Stomach smooth muscle (tissue), 2 donors: ENCODE data around the gene PTPN23.

Experiments used
- H3K27ac ChIP-seq: one replicate; pipeline ENCODE4 v1.7.0; 2013; ENCODE audit warnings: mild to moderate bottlenecking, low read length, inconsistent platforms
- H3K27me3 ChIP-seq, 2 donors: one replicate each; pipeline ENCODE4 v1.7.0; 2013; ENCODE audit warnings: low read length in 2 of 2; ENCODE audit not compliant: insufficient read depth in 2 of 2, control insufficient read depth in 1 of 2
- H3K36me3 ChIP-seq, 2 donors: one replicate each; pipeline ENCODE4 v1.7.0; 2013; ENCODE audit warnings: low read length in 2 of 2; ENCODE audit not compliant: control insufficient read depth in 2 of 2, insufficient read depth in 2 of 2
- H3K4me1 ChIP-seq: one replicate; pipeline ENCODE4 v1.7.0; 2013; ENCODE audit warnings: low read length; ENCODE audit not compliant: control insufficient read depth, insufficient read depth
- H3K4me3 ChIP-seq, 2 donors: one replicate each; pipeline ENCODE4 v1.7.0; 2013; ENCODE audit warnings: low read length in 2 of 2
- H3K9ac ChIP-seq, 2 donors: one replicate each; pipeline ENCODE4 v1.7.0; 2013; ENCODE audit warnings: low read length in 2 of 2, mild to moderate bottlenecking in 1 of 2
- H3K9me3 ChIP-seq, 2 donors: one replicate each; pipeline ENCODE4 v1.7.0; 2013; ENCODE audit warnings: low read length in 2 of 2; ENCODE audit not compliant: control insufficient read depth in 2 of 2
- donor health status: healthy.
- donor health status: Pancreatic carcinoma.

Gene PTPN23

DNA sequence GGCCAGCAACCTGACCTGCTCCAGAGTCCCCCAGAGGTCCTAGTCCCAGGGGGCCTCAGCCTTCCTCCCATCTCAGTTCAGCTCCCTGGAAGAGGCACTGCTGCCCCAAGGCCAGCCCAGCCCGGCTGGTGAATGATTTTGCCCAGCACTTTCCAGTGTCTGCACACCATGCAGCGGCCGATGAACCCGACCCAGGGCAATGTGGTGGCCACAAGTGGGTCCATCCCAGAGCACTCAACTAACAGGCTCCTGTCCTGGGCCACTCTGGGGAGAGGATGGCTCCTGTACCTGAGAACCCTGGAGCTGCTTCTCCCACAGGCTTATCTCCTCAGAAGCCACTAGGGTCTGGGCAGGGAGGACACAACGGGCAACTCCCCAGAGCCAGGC lies 39.2 kb downstream of the PTPN23 start:
- no peak overlapping the region for H3K9ac ChIP-seq
- H3K27ac ChIP-seq: no peak overlapping the region
- no peaks in the 10 kb centered on the region for H3K27me3 ChIP-seq
- H3K9me3 ChIP-seq: no peaks in the 10 kb centered on the region
- no peak overlapping the region for H3K4me3 ChIP-seq
- peaks cover 32% of the 10 kb centered on the region in 2 donors for H3K36me3 ChIP-seq
- H3K4me1 ChIP-seq: peaks cover 12% of the 10 kb centered on the region

DNA sequence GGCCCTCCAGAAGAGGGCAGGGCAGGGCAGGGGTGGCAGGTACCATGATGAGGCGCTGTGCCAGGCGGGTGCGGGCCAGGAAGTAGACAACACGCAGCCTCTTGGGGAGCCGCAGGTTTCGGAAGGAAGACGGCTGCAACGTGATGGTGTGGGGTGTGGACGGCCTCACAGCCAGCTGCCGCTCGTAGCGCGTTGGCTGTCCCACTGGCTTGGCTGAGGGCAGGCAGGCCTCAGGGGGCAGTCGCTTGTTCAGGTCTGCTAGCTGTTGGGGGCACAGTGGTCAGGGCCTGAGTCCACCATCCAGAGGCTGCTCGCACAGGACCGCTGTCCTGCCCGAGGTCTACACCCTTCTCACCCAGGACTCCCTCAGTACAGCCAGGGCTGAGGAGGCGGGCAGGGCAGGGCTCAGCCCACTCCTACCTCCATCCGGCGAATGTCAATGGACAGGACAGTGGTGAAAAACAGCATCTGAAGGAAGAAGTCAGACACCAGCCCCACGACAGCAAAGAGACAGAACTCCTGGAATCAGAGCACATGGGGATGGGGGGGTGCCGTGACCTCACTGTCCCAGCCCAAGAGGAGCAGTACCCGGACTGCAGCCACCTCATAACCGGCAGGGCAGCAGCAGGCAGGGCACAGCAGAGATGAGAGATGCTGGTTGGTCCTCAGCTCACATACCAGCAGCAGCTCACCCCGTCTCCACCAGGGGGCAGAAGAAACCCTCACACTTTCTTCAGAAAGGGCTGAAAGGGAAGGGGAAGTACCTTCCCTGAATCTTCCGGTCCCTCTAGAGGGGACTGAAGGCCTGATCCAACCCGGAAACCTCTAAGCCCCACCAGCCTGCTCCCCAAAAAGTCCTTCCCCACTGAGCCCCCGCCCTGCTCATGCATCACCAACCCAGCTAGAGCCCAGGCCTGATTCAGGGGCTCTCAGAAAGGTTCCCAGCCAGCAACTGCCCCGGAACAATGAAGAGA lies 40.0 kb downstream of the PTPN23 start:
- peaks cover 12% of the 10 kb centered on the region for H3K4me1 ChIP-seq
- H3K9me3 ChIP-seq: no peaks in the 10 kb centered on the region
- no peaks in the 10 kb centered on the region for H3K27me3 ChIP-seq
- peak overlapping the region; percentile 4 to 72 for H3K9ac ChIP-seq
- H3K4me3 ChIP-seq: peak overlapping the region in 1 of 2 donors; percentile 44
- peaks cover 28 to 33% of the 10 kb centered on the region in 2 donors for H3K36me3 ChIP-seq
- peak overlapping the region; percentile 62 for H3K27ac ChIP-seq

DNA sequence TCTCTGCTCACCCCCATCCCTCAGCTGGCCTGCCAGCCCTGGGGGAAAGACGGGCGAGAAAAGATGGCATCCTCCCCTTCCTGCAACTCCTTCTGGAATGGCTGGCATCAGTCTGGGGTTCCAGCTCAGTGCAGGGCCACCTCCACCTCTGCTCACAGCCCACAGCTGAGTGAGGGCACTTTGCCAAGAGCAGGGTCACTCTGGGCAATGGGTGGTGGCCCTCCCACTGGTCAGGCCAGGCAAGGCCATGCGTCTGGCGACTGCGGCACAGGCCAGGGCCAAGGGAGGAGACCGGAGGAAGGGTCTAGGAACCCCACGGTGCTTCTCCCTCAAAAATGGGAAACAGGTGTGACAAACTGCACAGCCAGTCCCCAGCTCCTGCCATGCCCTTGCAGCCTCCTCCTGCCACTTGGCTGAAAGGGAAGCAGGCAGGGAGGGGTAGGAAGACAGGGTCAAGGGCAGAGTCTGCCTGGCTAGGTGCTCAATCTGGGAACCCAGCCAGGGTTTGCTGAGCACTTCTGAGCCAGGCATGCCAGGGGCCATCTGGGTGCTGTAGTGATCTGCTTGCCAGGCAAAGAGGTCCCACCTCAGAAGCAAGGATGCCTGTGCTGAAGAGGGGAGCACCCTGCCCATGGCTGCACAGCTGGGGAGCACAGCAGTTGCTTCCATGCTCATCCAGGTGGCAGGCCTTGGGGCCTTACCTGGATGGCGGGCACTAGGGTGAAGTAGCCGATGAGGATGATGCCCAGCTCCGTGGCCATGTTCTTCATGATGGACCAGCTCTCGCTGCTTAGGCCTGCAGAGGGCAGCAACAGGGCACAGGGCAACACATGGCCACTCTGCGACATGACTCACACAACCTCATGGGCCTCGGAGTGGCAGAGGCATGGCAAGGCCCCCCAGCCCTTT lies 41.2 kb downstream of the PTPN23 start:
- peak overlapping the region; percentile 4 to 72 for H3K9ac ChIP-seq
- no peaks in the 10 kb centered on the region for H3K27me3 ChIP-seq
- H3K36me3 ChIP-seq: peaks cover 25 to 30% of the 10 kb centered on the region in 2 donors
- H3K27ac ChIP-seq: peak overlapping the region; percentile 62
- H3K9me3 ChIP-seq: no peaks in the 10 kb centered on the region
- H3K4me1 ChIP-seq: peaks cover 12% of the 10 kb centered on the region
- H3K4me3 ChIP-seq: peak overlapping the region in 1 of 2 donors; percentile 40

DNA sequence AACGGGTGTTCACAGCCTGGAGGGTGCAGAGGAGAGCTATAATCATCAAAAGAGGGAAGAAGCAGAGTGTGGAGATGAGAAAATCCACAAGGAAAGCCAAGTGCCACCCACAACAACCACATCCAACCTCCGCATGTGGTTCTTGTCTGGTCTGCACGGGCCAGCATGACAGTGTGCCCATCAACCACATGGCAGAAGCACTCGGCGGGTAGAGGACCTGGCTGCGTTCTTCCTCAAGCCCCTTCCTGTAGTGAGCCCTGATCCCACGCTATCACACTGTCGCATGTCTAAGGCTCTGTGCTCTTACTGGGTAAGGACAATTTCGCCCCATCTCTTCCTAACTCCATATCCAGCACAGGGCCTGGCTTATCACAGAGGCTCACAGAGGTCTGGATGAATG lies 41.9 kb downstream of the PTPN23 start:
- Histone ChIP-seq H3K4me1 (peaks cover 12% of the 10 kb centered on the region), H3K9me3 (no peaks in the 10 kb centered on the region), H3K27ac (no peak overlapping the region), H3K4me3 (no peak overlapping the region), H3K36me3 (peaks cover 28 to 35% of the 10 kb centered on the region in 2 donors), H3K27me3 (no peaks in the 10 kb centered on the region), H3K9ac (no peak overlapping the region)

DNA sequence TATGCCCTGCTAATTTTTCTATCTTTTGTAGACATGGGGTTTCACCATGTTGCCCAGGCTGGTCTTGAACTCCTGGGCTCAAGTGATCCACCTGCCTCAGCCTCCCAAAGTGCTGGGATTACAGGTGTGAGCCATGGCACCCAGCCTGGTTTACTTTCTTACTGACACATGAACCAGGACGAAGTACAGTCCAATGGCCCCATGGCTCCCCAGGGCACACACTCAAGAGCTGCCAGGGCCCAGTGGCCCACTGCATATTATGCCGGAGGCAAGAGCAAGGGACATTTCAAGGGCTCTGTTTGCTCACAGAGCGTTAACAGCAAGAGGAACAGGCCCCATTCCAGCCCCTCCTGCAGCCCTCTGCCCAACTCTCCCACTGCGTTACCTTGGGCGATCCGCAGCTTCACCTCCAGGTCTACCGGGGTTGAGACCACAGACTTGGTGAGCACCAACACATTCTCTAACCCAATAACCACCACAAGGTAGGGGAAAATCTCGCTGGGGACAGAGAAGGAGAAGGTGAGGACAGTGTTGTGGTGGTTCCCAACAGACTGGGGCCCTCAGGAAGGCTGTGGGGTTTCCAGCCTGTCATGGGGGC lies 42.8 kb downstream of the PTPN23 start:
- H3K27ac ChIP-seq: no peak overlapping the region
- H3K4me3 ChIP-seq: no peak overlapping the region
- no peaks in the 10 kb centered on the region for H3K27me3 ChIP-seq
- peaks cover 12% of the 10 kb centered on the region for H3K4me1 ChIP-seq
- peaks cover 34 to 43% of the 10 kb centered on the region in 2 donors for H3K36me3 ChIP-seq
- H3K9me3 ChIP-seq: no peaks in the 10 kb centered on the region
- H3K9ac ChIP-seq: no peak overlapping the region

DNA sequence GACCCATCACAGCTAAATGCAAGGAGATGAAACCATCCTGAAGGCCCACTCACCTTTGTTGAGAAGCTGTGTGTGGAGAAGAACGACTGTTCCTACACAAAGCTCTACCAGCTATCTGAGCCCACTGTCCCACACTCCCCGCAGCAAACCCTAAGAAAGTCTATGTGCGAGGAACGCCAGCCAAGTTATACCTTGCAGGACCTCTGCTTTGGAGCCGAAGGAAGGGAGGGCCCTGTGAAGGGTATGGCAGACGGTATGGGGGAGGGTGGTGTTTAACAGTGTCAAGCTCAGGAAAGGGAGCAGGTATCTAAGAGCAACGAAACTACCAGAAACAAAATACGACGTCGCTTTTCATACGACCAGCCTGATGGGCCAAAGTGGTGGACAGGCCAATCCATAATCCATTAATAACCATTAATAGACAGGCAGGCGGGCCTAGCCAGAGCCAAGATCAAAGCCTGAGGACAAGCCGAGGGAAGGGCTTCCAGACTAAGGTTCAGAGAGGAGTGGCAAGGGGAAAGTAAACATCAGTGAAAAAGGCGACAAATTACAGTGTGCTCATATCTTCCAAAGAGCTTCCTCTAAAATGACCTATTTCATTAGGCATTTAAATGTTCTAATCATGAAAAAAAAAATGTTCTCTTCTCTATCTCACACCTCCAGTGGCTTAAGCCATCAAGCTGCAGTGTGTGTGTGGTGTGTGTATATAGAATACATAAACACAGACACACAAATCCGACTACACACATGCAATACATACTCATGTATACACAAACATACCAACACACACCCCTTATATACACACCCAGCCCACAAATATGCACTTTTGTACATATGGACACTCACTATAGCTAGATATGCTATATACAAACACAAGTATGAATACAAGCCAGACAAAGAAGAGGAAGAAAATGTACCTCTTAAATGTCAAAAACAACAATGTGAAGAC lies 43.9 kb downstream of the PTPN23 start:
- Histone ChIP-seq H3K36me3 (peaks cover 24 to 42% of the 10 kb centered on the region in 2 donors), H3K4me3 (no peak overlapping the region), H3K9ac (no peak overlapping the region), H3K27me3 (no peaks in the 10 kb centered on the region), H3K4me1 (peaks cover 12% of the 10 kb centered on the region), H3K27ac (no peak overlapping the region), H3K9me3 (no peaks in the 10 kb centered on the region)

DNA sequence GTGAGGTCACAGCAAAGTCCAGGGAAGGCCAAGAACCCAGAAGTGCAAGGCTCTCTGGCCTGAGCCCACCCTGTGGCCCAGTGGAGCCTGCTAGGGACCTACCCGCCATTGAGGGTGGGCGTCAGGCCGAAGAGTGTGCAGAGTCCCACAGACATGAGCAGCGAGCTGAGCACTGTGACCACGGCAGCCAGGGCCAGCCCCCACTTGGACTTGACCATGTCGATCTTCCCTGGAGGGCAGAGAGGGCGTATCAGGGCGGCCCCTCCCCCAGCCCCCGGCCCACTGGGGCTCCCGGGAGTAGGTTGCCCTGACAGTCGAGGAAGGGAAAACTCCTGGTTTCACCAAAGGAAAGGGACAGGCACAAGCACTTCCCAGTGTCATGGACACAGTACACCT lies 44.6 kb downstream of the PTPN23 start:
- Histone ChIP-seq H3K4me1 (peaks cover 12% of the 10 kb centered on the region), H3K27ac (no peak overlapping the region), H3K36me3 (peaks cover 23 to 43% of the 10 kb centered on the region in 2 donors), H3K9me3 (no peaks in the 10 kb centered on the region), H3K9ac (no peak overlapping the region), H3K27me3 (no peaks in the 10 kb centered on the region), H3K4me3 (no peak overlapping the region)

DNA sequence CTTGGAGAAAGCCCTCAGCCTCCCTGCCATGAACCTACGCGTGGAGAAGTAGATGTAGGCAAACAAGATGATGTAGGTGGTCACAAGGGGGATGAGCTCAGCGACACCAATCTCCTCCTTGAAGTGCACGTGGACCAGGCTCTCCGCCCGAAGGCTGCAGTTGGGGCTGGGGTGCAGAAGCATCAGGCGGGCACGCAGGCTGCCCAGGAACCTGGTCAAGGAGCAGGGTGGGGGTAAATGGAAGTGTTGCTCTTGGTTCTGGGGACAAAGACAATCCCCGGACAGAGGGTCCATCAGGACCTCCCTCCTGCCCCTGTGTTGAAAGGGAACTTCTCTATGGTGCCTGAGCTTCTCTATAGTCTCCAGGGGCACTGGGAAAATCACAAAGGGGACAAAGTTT lies 45.1 kb downstream of the PTPN23 start:
- H3K27me3 ChIP-seq: no peaks in the 10 kb centered on the region
- no peaks in the 10 kb centered on the region for H3K9me3 ChIP-seq
- H3K4me3 ChIP-seq: no peak overlapping the region
- peaks cover 23 to 45% of the 10 kb centered on the region in 2 donors for H3K36me3 ChIP-seq
- H3K9ac ChIP-seq: no peak overlapping the region
- H3K27ac ChIP-seq: no peak overlapping the region
- peaks cover 12% of the 10 kb centered on the region for H3K4me1 ChIP-seq

DNA sequence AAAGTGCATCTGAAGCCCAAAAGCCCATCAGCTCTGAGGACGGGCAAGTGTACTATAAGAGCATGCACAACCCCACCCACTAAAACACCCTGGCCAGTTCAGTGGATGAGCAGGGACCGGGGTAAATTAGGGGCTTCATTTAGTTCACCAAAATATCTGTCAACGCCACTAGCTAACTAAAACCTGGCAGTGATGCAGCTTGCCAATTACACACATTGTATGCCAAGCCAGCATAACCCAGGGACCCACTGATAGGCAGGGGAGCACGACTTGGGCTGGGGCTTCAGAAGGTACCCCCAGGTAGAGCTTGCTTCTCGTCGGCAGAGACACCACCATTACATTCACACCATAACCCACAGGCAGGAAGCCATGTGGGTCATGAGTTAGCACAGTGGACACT lies 47.0 kb downstream of the PTPN23 start:
- H3K27ac ChIP-seq: no peak overlapping the region
- H3K9ac ChIP-seq: no peak overlapping the region
- H3K36me3 ChIP-seq: peaks cover 30 to 50% of the 10 kb centered on the region in 2 donors
- no peaks in the 10 kb centered on the region for H3K9me3 ChIP-seq
- no peaks in the 10 kb centered on the region for H3K27me3 ChIP-seq
- no peak overlapping the region for H3K4me3 ChIP-seq
- no peaks in the 10 kb centered on the region for H3K4me1 ChIP-seq
